HG03469 (cell line): ENCODE results near the gene LRRC57.

Source experiments
- ATAC-seq: cut with Tn5 transposase; IDR thresholded peaks from one replicate; pipeline ENCODE4 v1.9.1; 2021; ENCODE audit warnings: mild to moderate bottlenecking, moderate library complexity, moderate number of reproducible peaks; ENCODE audit not compliant: unreplicated experiment

The LRRC57 gene

GRCh38 chr15:42553554-42553953, 5.0 kb upstream of the LRRC57 start:
- ATAC-seq: no peak

DNA sequence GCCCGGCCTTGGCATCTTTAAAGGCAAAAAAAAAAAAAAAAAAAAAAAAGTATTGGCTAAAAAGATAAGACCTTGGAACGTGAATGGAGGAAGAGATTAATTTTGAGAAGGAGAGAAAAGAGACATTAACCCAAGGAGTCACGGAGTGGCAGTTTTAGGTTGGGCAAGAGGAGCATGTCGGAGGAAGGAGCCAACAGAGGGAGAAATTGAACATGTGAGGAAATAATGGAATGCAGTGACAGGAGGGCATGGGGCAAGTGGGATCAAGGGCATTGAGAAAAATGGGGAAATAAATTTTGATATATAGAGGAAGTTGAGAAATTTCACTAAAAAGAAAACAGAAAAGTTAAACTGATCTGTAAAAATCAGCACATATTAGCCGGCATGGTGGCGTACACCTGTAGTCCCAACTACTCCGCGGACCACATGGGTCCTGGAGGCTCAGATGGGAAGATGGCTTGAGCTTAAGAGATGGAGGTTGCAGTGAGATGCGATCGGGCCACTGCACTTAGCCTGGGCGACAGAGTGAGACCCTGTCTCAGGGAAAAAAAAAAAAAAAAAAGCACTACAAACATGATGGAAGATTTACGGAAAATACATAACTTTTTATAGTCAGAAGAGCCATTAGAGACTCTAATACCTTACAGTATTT, 1.3 kb upstream of the LRRC57 start:
- ATAC-seq: no peak

DNA sequence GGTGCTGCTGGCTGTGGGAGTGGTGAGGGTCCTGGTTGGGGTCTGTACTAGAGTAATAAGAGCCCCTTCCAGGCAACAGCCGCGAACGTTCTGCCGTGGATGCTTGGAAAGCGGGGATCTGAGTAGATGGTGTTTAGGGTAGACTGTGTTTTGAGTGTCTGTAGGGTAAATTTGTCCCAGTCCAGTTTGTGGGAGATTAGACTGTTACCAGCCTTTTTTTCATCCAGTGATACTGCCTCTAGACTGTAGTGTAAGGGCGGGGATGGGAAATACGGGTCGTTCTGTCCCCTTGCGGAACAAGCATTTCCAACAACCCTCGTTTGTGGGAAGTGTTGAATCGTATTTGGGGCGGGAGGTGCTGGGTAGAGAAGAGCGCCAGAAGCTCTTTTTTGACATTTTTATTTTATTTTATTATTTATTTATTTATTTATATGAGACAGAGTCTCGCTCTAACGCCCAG, 469 bp upstream of the LRRC57 start:
- no peak for ATAC-seq

- ATAC-seq: no peak
Observed at GRCh38 chr15:42547918-42548248, 710 bp downstream of the LRRC57 start.

DNA sequence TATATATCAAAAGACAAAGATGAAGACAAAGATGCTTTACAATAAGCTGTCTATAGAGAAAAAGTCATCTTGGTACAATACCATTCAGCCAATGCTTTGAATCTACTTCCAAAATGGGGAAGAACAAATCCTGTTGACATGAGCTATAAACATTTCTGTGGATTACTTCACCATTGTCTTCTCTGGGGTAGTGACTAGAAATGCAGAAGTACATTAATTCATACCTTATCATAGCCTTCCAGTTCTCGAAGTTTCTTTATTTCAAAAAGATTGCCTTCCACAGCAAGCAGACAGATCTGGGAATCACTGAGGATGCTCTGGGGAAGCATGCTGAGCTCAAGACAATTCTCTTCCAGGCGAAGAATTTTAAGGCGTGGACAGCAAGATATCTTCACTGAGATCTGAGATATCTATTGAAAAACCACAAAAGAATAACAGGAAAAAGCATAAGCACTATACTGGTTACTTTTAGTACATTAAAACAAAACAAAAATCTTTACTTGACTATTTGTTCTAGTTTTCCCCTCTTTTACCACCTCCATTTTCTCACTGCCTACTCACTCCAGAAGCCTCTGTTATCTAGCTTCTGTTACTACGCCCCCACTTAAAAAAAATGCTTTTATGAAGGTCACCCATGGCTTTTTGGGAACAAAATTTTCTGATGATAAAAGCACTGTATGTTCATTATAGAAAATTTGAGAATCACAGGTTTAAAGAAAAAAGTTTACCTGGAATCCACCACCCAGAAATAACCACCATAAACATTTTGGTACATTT, 3.6 kb downstream of the LRRC57 start:
- no peak for ATAC-seq

- no peak for ATAC-seq
Observed at GRCh38 chr15:42533246-42533645, 15.3 kb downstream of the LRRC57 start.

GRCh38 chr15:42528970-42529369, 19.6 kb downstream of the LRRC57 start:
- ATAC-seq: no peak

- no peak for ATAC-seq
Observed at GRCh38 chr15:42523331-42523730, 25.3 kb downstream of the LRRC57 start.

GRCh38 chr15:42511007-42511391, 37.6 kb downstream of the LRRC57 start:
- no peak for ATAC-seq

DNA sequence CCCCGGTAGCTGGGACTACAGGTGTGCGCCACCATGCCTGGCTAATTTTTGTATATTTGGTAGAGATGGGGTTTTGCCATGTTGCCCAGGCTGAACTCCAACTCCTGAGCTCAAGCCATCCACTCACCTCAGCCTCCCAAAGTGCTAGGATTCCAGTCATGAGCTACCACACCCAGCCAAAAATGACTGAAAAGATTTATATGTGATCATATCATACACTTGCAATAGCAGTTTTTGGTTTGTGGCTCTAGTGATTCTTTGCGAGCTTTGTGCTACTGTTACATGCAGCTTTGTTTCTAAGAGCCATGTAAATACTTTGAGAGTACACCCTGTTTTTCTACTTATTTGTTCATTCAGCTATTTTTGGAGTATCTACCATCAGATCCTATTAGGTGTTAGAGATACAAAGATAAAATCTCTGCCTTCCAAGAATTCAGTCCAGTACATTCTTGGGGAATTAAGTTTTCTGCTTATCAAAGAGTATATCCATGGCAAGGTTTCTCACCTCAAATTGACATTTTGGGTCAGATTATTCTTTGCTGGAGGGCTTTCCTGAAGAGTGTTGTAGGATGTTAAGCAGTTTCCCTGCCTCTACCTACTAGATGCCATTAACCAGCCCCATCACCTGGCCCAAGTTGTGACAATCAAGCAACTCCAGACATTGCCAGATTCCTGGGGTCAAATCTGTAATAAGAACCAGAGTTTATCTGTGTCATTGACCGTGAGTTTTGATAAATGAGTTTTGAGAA, 38.2 kb downstream of the LRRC57 start:
- ATAC-seq: no peak

DNA sequence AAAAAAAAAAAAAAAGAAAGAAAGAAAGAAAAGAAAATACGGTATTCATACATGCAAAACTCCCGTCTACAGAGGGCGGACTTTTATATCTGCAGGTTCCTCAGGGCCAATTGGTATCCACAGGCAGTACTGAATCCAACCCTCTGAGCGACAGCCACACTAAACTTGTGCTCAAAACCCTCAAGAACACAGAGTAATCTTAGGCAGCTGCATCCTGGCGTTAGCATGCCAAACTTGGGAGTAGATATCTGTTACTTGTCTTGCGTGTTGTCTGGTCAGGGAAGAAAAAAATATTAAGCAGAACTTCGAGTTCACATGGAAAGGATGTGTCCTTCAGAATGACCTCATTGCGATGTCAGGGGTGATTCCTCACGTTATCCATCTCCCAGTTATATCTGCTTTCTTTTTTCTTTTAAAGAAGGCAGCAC, 40.3 kb downstream of the LRRC57 start:
- ATAC-seq: no peak

GRCh38 chr15:42507514-42507913, 41.1 kb downstream of the LRRC57 start:
- ATAC-seq: no peak

- peak; percentile 5 for ATAC-seq
Observed at GRCh38 chr15:42504631-42505030, 44.0 kb downstream of the LRRC57 start.

GRCh38 chr15:42503825-42504224, 44.8 kb downstream of the LRRC57 start:
- ATAC-seq: no peak

GRCh38 chr15:42502477-42502876, 46.1 kb downstream of the LRRC57 start:
- no peak for ATAC-seq

DNA sequence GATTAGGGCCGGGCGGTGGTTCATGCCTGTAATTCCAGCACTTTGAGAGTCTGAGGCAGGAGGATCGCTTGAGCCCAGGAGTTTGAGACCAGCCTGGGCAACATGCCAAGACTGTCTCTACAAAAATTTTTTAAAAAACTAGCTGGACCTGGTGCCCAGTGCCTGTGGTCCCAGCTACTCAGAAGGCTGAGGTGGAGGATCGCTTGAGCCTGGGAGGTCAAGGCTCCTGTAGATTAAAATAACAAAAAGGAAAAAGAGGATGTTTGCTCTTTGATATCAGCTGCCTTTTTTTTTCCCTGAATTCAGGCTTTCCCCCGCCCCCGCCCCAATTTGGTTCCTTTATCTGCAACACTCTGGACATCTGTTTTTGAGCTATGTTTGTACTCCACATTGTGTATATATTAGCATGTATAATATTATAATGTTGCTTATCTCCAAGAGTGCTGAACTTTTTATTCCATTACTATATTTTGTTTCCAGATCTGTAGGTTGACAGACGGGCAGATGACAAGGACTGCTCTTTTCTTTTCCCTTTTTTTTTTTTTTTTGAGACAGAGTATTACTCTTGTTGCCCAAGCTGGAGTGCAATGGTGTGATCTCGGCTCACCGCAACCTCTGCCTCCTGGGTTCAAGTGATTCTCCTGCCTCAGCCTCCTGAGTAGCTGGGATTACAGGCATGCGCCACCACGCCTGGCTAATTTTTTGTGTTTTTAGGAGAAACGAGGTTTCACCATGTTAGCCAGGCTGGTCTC, 48.6 kb downstream of the LRRC57 start:
- no peak for ATAC-seq

GRCh38 chr15:42498212-42499068, 50.2 kb downstream of the LRRC57 start:
- ATAC-seq: no peak

GRCh38 chr15:42495361-42496212, 53.0 kb downstream of the LRRC57 start, which contains the start of gene SNAP23:
Gene SNAP23, plus strand, starts transcription at chr15:42495634. Its CDS starts 16,213 bp downstream, at chr15:42511847.
- peak; percentile 65 for ATAC-seq

DNA sequence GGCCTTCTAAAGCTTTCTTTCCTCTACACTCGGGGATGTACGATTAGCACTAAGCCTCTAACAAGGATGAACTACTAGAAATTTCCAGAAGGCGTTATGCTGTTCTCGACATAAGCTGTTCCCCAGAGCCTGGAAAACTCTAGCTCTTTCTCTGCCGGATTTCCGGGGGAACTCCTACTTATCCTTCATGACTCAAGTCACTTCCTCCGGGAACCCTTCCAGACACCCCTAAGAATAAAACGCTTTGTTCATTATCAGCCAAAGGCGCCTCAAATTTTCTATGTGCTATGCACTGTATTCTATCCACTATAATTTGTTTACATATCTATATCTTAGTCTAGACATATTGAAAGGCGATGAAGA, 53.6 kb downstream of the LRRC57 start:
- ATAC-seq: no peak
